ENCODE measurements around the gene RABIF. TPM values are rescaled to one million over a fixed set of nuclear protein-coding genes. Genes with fewer than 3 reads are reported as not detected.

RABIF gene
- total RNA-seq, 2 experiments from 2014 or later = 7.8 TPM

GRCh38 chr1:202856014-202856413 lies 32.9 kb downstream of the RABIF start:
- BruUV-seq (replicated peaks) = no TSS peak
- DNase-seq (ENCODE audit: low spot score) = no peak
- Histone ChIP-seq H2AFZ (ENCODE audit: low read length) (no peak overlapping the region), H3K4me1 (ENCODE audit: insufficient read depth, low read length, poor library complexity, severe bottlenecking) (peaks cover 4% of the 10 kb centered on the region), H3K9me2 (ENCODE audit: insufficient read depth, low read length) (no peaks in the 10 kb centered on the region), H3K9me3 (ENCODE audit: low read length) (no peaks in the 10 kb centered on the region), H4K20me1 (ENCODE audit: insufficient read depth, low read length) (no peaks in the 10 kb centered on the region), H3K27ac (ENCODE audit: low read depth, low read length, poor library complexity, severe bottlenecking) (no peak overlapping the region), H3K79me2 (ENCODE audit: insufficient read depth, low read depth, low read length) (no peaks in the 10 kb centered on the region), H3K36me3 (ENCODE audit: insufficient read depth, low read length) (no peaks in the 10 kb centered on the region), H3K4me2 (ENCODE audit: low read length) (no peak overlapping the region), H3K4me3 (ENCODE audit: low read depth, low read length, poor library complexity, severe bottlenecking) (no peak overlapping the region)
- ChIA-PET POLR2A (no interaction called here), CTCF (ENCODE audit: unreplicated experiment) (no interaction called here)
- TF ChIP-seq EZH2phosphoT487 (IDR thresholded peaks at IDR 0.05; ENCODE audit: borderline replicate concordance, low read depth, low read length) (no peak), CTCF (conservative IDR thresholded peaks at IDR 0.05; ENCODE audit: low read length) (no peak)
- intact Hi-C loops (cut with micrococcal nuclease; ENCODE audit: unreplicated experiment) = no loop called here

- ChIA-PET POLR2A (no interaction called here), CTCF (ENCODE audit: unreplicated experiment) (no interaction called here)
- BruUV-seq (replicated peaks) = no TSS peak
These were observed 34.2 kb downstream of the RABIF start for GRCh38 chr1:202854787-202855186.

More at GRCh38 chr1:202854787-202855186, 34.2 kb downstream of the RABIF start:
- Histone ChIP-seq H3K36me3 (ENCODE audit: insufficient read depth, low read length) (no peaks in the 10 kb centered on the region), H2AFZ (ENCODE audit: low read length) (no peak overlapping the region), H3K4me2 (ENCODE audit: low read length) (no peak overlapping the region), H3K79me2 (ENCODE audit: insufficient read depth, low read depth, low read length) (no peaks in the 10 kb centered on the region), H3K9me2 (ENCODE audit: insufficient read depth, low read length) (no peaks in the 10 kb centered on the region), H3K4me3 (ENCODE audit: low read depth, low read length, poor library complexity, severe bottlenecking) (no peak overlapping the region), H4K20me1 (ENCODE audit: insufficient read depth, low read length) (no peaks in the 10 kb centered on the region), H3K4me1 (ENCODE audit: insufficient read depth, low read length, poor library complexity, severe bottlenecking) (peaks cover 13% of the 10 kb centered on the region), H3K27ac (ENCODE audit: low read depth, low read length, poor library complexity, severe bottlenecking) (no peak overlapping the region), H3K9me3 (ENCODE audit: low read length) (no peaks in the 10 kb centered on the region)
- intact Hi-C loops (cut with micrococcal nuclease; ENCODE audit: unreplicated experiment) = no loop called here
- DNase-seq (ENCODE audit: low spot score) = no peak
- TF ChIP-seq EZH2phosphoT487 (IDR thresholded peaks at IDR 0.05; ENCODE audit: borderline replicate concordance, low read depth, low read length) = no peak
- no peak for TF ChIP-seq CTCF (conservative IDR thresholded peaks at IDR 0.05; ENCODE audit: low read length)

Measured in OCI-LY7 (cell line).